K562 (cell line): ENCODE results near the gene RAB31. TPM values are rescaled to one million over a fixed set of nuclear protein-coding genes. Genes with fewer than 3 reads are reported as not detected.
A peak's percentile ranks its signal among the peaks of the same experiment; 100 is the strongest.

Experiments
- CTBP1 ChIP-seq: fragments of 450-650 bp; IDR thresholded peaks from 2 replicates; pipeline ENCODE4 v1.6.1; 2016; ENCODE audit warnings: borderline replicate concordance
- EHMT2 ChIP-seq: fragments of 450-650 bp; IDR thresholded peaks from 2 replicates; pipeline ENCODE4 v1.6.1; 2018; ENCODE audit warnings: antibody characterized with exemption
- KHSRP ChIP-seq: fragments of 450-650 bp; IDR thresholded peaks from 2 replicates; pipeline ENCODE4 v1.6.1; 2017
- RBM34 ChIP-seq: fragments of 200-400 bp; formaldehyde crosslinking; IDR thresholded peaks from 2 replicates; pipeline ENCODE4 v1.6.1; 2018; ENCODE audit warnings: low read length, borderline replicate concordance; ENCODE audit not compliant: insufficient read depth
- RHOXF2B ChIP-seq: fragments of 250-450 bp; sonication (Bioruptor Pico); conservative IDR thresholded peaks from 2 replicates; pipeline ENCODE4 v1.5.1; 2021
- RNF2 ChIP-seq: sonication (generic); IDR thresholded peaks from 2 replicates; pipeline ENCODE4 v1.6.1; 2016
- SPI1 ChIP-seq: IDR thresholded peaks from 2 replicates; pipeline ENCODE4 v1.6.1; 2011; ENCODE audit warnings: low read depth, low read length, control low read depth, borderline replicate concordance
- TCFL5 ChIP-seq: fragments of 250-450 bp; sonication (Bioruptor Pico); conservative IDR thresholded peaks from 2 replicates; pipeline ENCODE4 v1.6.1; 2021; ENCODE audit warnings: mild to moderate bottlenecking, moderate library complexity, matching md5 sums
- ZBTB1 ChIP-seq: sonication (generic); formaldehyde crosslinking; IDR thresholded peaks from 2 replicates; pipeline ENCODE4 v1.8.1; 2023; ENCODE audit warnings: missing genetic modification reagents, low read depth, mild to moderate bottlenecking, borderline replicate concordance
- polyA plus RNA-seq, 8 experiments: library from polyadenylated mRNA; depleted of rRNA in 4 of 8; stranded (reverse) in 5 of 8; unstranded in 3 of 8; fragments of >200 nt; fragmentation: Nextera tagmentation in 2 of 8; fragmentation: Illumina TruSeq in 1 of 8; extraction: Ambion mirVana in 2 of 8; extraction: Trizol in 1 of 8; gene quantifications; 2 replicates each; pipeline versions ENCODE4 v1.2.1 to v1.2.3, GENCODE V29; 2011 to 2014; ENCODE audit warnings: inconsistent platforms in 1 of 8, missing spikeins in 1 of 8
- total RNA-seq, 7 experiments: library from RNA; depleted of rRNA in 6 of 7; stranded (reverse); fragments of >200 nt in 6 of 7; fragmentation: Illumina TruSeq in 2 of 7; extraction: Trizol in 2 of 7; gene quantifications; 2 replicates each; pipeline versions ENCODE4 v1.2.1 to v1.2.3, GENCODE V29; 2011 to 2021; ENCODE audit warnings: low replicate concordance in 1 of 7
- TF ChIP-seq, protein P1 (sequence below): sonication (generic); formaldehyde crosslinking; IDR thresholded peaks from 2 replicates; pipeline ENCODE4 v1.9.0; 2022; ENCODE audit warnings: mild to moderate bottlenecking, missing genetic modification reagents
- TF ChIP-seq, protein P2 (sequence below): conservative IDR thresholded peaks from 2 replicates; pipeline ENCODE4 v1.6.1; 2011; ENCODE audit warnings: low read depth, mild to moderate bottlenecking, low read length; ENCODE audit not compliant: control insufficient read depth
- TF ChIP-seq, protein P3 (sequence below): fragments of 200-800 bp; sonication (Bioruptor generic); IDR thresholded peaks from 2 replicates; pipeline ENCODE4 v1.6.1; 2017; ENCODE audit warnings: missing genetic modification characterization, missing compliant biosample characterization
- TF ChIP-seq, protein P4 (sequence below), 2 experiments: fragments of 450-650 bp in 1 of 2; sonication (generic) in 1 of 2; formaldehyde crosslinking in 1 of 2; IDR thresholded peaks; 2 replicates each; pipeline versions ENCODE4 v1.7.1 to v1.9.0; 2016 to 2022; ENCODE audit warnings: inconsistent platforms in 1 of 2, mild to moderate bottlenecking in 1 of 2, missing genetic modification reagents in 1 of 2

RAB31 gene
- total and polyA plus RNA-seq, 9 of the 15 experiments (the other 6 are each of a cell fraction or from before 2014, with no cell fraction given) = 20.7 to 70.4 (median 41.3) TPM

DNA sequence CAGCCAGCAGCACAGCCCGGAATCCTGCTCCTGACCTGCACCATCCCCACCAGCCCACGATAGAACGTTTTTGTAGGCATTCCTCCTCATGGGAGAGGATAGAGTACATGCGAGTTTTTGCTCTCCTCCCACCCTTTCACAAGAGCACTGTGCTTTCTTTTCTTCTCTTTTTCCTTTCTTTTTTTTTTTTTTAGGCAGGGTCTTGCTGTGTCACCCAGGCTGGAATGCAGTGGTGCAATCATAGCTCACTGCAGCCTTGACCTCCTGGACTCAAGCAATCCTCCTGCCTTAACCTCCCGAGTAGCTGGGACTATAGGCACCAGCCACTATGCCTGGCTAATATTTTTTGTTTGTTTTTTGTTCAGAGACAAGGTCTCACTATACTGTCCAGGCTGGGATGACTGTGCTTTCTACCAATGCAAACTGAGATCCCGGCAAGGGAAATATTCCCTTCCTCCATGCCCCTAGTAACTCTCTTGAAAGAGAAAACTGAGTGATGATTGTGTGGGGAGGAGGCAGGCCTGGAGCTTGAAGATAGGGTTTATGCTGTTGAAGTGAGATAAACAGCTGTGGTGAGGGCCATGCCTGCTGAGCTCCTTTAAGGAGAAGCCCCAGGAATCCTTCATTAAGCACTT lies 95.1 kb downstream of the RAB31 start (continued):
- TF ChIP-seq, protein P1, sequence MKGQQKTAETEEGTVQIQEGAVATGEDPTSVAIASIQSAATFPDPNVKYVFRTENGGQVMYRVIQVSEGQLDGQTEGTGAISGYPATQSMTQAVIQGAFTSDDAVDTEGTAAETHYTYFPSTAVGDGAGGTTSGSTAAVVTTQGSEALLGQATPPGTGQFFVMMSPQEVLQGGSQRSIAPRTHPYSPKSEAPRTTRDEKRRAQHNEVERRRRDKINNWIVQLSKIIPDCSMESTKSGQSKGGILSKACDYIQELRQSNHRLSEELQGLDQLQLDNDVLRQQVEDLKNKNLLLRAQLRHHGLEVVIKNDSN (CRISPR knock-in tag) = no peak
- TF ChIP-seq TCFL5 (CRISPR knock-in tag) (no peak), CTBP1 (peak; percentile 79), ZBTB1 (CRISPR knock-in tag) (no peak), SPI1 (no peak), KHSRP (peak; percentile 89), RHOXF2B (CRISPR knock-in tag) (no peak), RNF2 (peak; percentile 97), RBM34 (no peak), EHMT2 (no peak)
- TF ChIP-seq, protein P2, sequence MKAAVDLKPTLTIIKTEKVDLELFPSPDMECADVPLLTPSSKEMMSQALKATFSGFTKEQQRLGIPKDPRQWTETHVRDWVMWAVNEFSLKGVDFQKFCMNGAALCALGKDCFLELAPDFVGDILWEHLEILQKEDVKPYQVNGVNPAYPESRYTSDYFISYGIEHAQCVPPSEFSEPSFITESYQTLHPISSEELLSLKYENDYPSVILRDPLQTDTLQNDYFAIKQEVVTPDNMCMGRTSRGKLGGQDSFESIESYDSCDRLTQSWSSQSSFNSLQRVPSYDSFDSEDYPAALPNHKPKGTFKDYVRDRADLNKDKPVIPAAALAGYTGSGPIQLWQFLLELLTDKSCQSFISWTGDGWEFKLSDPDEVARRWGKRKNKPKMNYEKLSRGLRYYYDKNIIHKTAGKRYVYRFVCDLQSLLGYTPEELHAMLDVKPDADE = peak; percentile 66
- TF ChIP-seq, protein P3, sequence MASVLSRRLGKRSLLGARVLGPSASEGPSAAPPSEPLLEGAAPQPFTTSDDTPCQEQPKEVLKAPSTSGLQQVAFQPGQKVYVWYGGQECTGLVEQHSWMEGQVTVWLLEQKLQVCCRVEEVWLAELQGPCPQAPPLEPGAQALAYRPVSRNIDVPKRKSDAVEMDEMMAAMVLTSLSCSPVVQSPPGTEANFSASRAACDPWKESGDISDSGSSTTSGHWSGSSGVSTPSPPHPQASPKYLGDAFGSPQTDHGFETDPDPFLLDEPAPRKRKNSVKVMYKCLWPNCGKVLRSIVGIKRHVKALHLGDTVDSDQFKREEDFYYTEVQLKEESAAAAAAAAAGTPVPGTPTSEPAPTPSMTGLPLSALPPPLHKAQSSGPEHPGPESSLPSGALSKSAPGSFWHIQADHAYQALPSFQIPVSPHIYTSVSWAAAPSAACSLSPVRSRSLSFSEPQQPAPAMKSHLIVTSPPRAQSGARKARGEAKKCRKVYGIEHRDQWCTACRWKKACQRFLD (CRISPR knock-in tag) = peak; percentile 98
- TF ChIP-seq, protein P4, sequence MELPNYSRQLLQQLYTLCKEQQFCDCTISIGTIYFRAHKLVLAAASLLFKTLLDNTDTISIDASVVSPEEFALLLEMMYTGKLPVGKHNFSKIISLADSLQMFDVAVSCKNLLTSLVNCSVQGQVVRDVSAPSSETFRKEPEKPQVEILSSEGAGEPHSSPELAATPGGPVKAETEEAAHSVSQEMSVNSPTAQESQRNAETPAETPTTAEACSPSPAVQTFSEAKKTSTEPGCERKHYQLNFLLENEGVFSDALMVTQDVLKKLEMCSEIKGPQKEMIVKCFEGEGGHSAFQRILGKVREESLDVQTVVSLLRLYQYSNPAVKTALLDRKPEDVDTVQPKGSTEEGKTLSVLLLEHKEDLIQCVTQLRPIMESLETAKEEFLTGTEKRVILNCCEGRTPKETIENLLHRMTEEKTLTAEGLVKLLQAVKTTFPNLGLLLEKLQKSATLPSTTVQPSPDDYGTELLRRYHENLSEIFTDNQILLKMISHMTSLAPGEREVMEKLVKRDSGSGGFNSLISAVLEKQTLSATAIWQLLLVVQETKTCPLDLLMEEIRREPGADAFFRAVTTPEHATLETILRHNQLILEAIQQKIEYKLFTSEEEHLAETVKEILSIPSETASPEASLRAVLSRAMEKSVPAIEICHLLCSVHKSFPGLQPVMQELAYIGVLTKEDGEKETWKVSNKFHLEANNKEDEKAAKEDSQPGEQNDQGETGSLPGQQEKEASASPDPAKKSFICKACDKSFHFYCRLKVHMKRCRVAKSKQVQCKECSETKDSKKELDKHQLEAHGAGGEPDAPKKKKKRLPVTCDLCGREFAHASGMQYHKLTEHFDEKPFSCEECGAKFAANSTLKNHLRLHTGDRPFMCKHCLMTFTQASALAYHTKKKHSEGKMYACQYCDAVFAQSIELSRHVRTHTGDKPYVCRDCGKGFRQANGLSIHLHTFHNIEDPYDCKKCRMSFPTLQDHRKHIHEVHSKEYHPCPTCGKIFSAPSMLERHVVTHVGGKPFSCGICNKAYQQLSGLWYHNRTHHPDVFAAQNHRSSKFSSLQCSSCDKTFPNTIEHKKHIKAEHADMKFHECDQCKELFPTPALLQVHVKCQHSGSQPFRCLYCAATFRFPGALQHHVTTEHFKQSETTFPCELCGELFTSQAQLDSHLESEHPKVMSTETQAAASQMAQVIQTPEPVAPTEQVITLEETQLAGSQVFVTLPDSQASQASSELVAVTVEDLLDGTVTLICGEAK (IDR thresholded peaks at IDR 0.05) = peak; percentile 49
- TF ChIP-seq, protein P4 (CRISPR knock-in tag; IDR thresholded peaks at IDR 0.05) = no peak
